B cell (primary cell): ENCODE results near the gene SMIM14. TPM values are rescaled to one million over a fixed set of nuclear protein-coding genes. Genes with fewer than 3 reads are reported as not detected.
"Not testable (repeated sequence)": the region's sequence is repeated elsewhere in the genome, so short reads cannot be mapped to it uniquely, and the experiment has no call there.

ENCODE experiments used
- ATAC-seq: fragments of 200-7000 bp; cut with Tn5 transposase; one replicate; pipeline ENCODE4 v1.10.0; 2021; ENCODE audit warnings: low read depth, mild to moderate bottlenecking, moderate number of reproducible peaks, moderate library complexity
- CTCF ChIA-PET: fragments of 350-600 bp; sonication (Branson Sonifier 250); formaldehyde crosslinking; loops from one replicate; lab custom pipeline; 2021; ENCODE audit warnings: antibody characterized with exemption, inconsistent platforms; lab: Charles Lee
- POLR2A ChIA-PET: fragments of 350-600 bp; sonication (Branson Sonifier 250); formaldehyde crosslinking; loops from one replicate; lab custom pipeline; 2021; ENCODE audit warnings: antibody characterized with exemption; lab: Charles Lee
- DNase-seq: peaks from one replicate; pipeline ENCODE4 v3.0.0; 2013
- H2AFZ ChIP-seq: 2 replicates; pipeline ENCODE4 v1.6.1; 2012; ENCODE audit warnings: mild to moderate bottlenecking, low read depth, low read length; ENCODE audit not compliant: insufficient read depth, poor library complexity, severe bottlenecking
- H3K27ac ChIP-seq, 2 donors: 1 replicate in 1 of 2; 2 replicates in 1 of 2; pipeline ENCODE4 v1.5.1; 2012 to 2013; ENCODE audit warnings: low read length in 2 of 2, mild to moderate bottlenecking in 2 of 2, moderate library complexity in 1 of 2
- H3K27me3 ChIP-seq, 4 experiments: fragments of 200-600 bp in 1 of 4; sonication (generic) in 1 of 4; replicated peaks in 1 of 4; 1 replicate in 2 of 4; 2 replicates in 2 of 4; pipeline versions ENCODE4 v1.6.1 to v1.7.0; 2013 to 2016; ENCODE audit warnings: low read length in 3 of 4, mild to moderate bottlenecking in 2 of 4, mixed read lengths in 1 of 4, moderate library complexity in 1 of 4; ENCODE audit not compliant: insufficient read depth in 4 of 4, control insufficient read depth in 3 of 4; ENCODE audit errors: control extremely low read depth in 1 of 4
- H3K36me3 ChIP-seq, 2 experiments: replicated peaks in 1 of 2; 1 replicate in 1 of 2; 2 replicates in 1 of 2; pipeline versions ENCODE4 v1.6.1 to v1.7.1; 2013; ENCODE audit warnings: low read length in 1 of 2; ENCODE audit not compliant: insufficient read depth in 2 of 2, control insufficient read depth in 1 of 2; ENCODE audit errors: control extremely low read depth in 1 of 2, extremely low read depth in 1 of 2
- H3K4me1 ChIP-seq, 2 donors: fragments of 200-600 bp in 1 of 2; sonication (generic) in 1 of 2; 1 replicate in 1 of 2; 2 replicates in 1 of 2; pipeline versions ENCODE4 v1.5.1 to v1.6.1; 2013 to 2017; ENCODE audit warnings: low read length in 2 of 2; ENCODE audit not compliant: control insufficient read depth in 2 of 2, insufficient read depth in 2 of 2
- H3K4me2 ChIP-seq: replicated peaks from 2 replicates; pipeline ENCODE3; 2012; ENCODE audit warnings: mild to moderate bottlenecking, low read depth, low read length; ENCODE audit not compliant: poor library complexity, severe bottlenecking
- H3K4me3 ChIP-seq, 5 experiments: fragments of 200-600 bp in 1 of 5; sonication (generic) in 1 of 5; 1 replicate in 3 of 5; 2 replicates in 2 of 5; pipeline versions ENCODE4 v1.5.1 to v1.7.0; 2011 to 2016; ENCODE audit warnings: low read length in 4 of 5, mild to moderate bottlenecking in 4 of 5, low read depth in 2 of 5, control low read depth in 1 of 5, moderate library complexity in 1 of 5; ENCODE audit not compliant: insufficient read depth in 1 of 5; ENCODE audit errors: control extremely low read depth in 1 of 5, extremely low read depth in 1 of 5
- H3K79me2 ChIP-seq: fragments of 200-600 bp; sonication (generic); one replicate; pipeline ENCODE4 v1.6.0; 2016; ENCODE audit warnings: low read length; ENCODE audit not compliant: control insufficient read depth, insufficient read depth
- H3K9ac ChIP-seq: fragments of 200-600 bp; sonication (generic); 2 replicates; pipeline ENCODE4 v1.6.1; 2017; ENCODE audit warnings: mild to moderate bottlenecking, low read length, moderate library complexity
- H3K9me3 ChIP-seq, 3 donors: one replicate each; pipeline versions ENCODE4 v1.6.1 to v1.7.1; 2013; ENCODE audit warnings: low read length in 2 of 3; ENCODE audit not compliant: control insufficient read depth in 2 of 3, insufficient read depth in 1 of 3; ENCODE audit errors: control extremely low read depth in 1 of 3
- H4K20me1 ChIP-seq: 2 replicates; pipeline ENCODE4 v1.6.0; 2012; ENCODE audit warnings: mild to moderate bottlenecking, low read length; ENCODE audit not compliant: insufficient read depth, control insufficient read depth, poor library complexity, severe bottlenecking
- H3K27ac Mint-ChIP-seq: one replicate; pipeline ENCODE4 v1.8.0; 2021; ENCODE audit warnings: mixed read lengths
- H3K27me3 Mint-ChIP-seq: one replicate; pipeline ENCODE4 v1.8.0; 2021; ENCODE audit warnings: mixed read lengths
- H3K4me1 Mint-ChIP-seq: one replicate; pipeline ENCODE4 v1.8.0; 2021; ENCODE audit warnings: mixed read lengths
- H3K4me3 Mint-ChIP-seq: one replicate; pipeline ENCODE4 v1.8.0; 2021; ENCODE audit warnings: mixed read lengths
- H3K9me3 Mint-ChIP-seq: one replicate; pipeline ENCODE4 v1.8.0; 2022; ENCODE audit warnings: mixed read lengths; ENCODE audit not compliant: insufficient read depth
- EZH2 ChIP-seq: IDR thresholded peaks from 2 replicates; pipeline ENCODE4 v1.6.1; 2012; ENCODE audit warnings: borderline replicate concordance, low read depth, mild to moderate bottlenecking, moderate library complexity, low read length; ENCODE audit not compliant: insufficient read depth, poor library complexity, severe bottlenecking
- WGBS: methylation state at CpG from one replicate; pipeline ENCODE4 v1.1.5; 2013; ENCODE audit warnings: missing lambda C conversion rate; ENCODE audit not compliant: insufficient coverage; 5-methylcytosine and 5-hydroxymethylcytosine counted together
- intact Hi-C: fragments of 100-400 bp; cut with micrococcal nuclease; formaldehyde crosslinking; loops from one replicate; pipeline ENCODE4 v1.10.0; 2022
- polyA plus RNA-seq: library from polyadenylated mRNA; depleted of rRNA; stranded (reverse); fragments of >200 nt; gene quantifications from 2 replicates; pipeline ENCODE4 v1.2.3, GENCODE V29; 2012
- total RNA-seq, 2 donors: library from RNA; stranded (reverse); fragments of 120-200 nt in 1 of 2; gene quantifications; 1 replicate in 1 of 2; 2 replicates in 1 of 2; pipeline versions ENCODE4 v1.2.3 to v1.2.4, GENCODE V29; 2013 to 2022
- TF ChIP-seq, protein P1 (sequence below): fragments of 200-600 bp; IDR thresholded peaks from one replicate; pipeline ENCODE4 v1.8.0; 2022; ENCODE audit warnings: antibody characterized with exemption, mild to moderate bottlenecking

The SMIM14 gene
- total and polyA plus RNA-seq, 2 donors (not counting 1 experiment from before 2014, with no cell fraction given) = 38.9 to 56.0 TPM

DNA sequence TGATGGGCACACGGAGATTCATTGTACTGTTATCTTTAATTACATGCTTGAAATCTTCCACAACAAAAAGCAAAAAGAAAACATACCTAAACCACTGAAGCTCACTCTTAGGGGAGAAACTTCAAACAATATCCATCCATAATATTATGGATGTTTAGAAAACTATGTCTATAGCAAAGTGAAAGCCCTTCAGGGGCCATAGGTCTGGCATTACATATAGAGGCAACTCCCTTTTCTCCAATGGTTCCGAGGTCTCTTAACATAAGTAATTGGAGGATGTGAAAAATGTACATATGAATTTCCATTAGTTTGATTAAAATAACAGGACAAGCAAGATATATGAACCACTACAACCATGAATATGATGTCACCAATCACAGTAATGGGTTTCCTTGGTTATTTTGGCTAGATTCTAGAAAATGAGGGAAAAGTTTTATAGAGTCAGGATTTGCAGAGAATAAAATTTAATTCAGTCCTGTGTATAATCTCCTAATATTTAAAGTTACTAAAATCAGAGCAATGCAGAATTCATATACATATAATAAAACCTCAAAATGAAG, 122.2 kb downstream of the SMIM14 start:
- intact Hi-C loops = no loop called here
- no peaks in the 10 kb centered on the region for H4K20me1 ChIP-seq
- no peak overlapping the region for H3K27ac ChIP-seq
- H3K4me2 ChIP-seq = no peak overlapping the region
- Mint-ChIP-seq H3K4me1 (no peaks in the 10 kb centered on the region), H3K27ac (no peak overlapping the region), H3K27me3 (no peaks in the 10 kb centered on the region), H3K4me3 (no peak overlapping the region), H3K9me3 (no peaks in the 10 kb centered on the region)
- peaks cover 10% of the 10 kb centered on the region for H3K79me2 ChIP-seq
- no peaks in the 10 kb centered on the region for H3K27me3 ChIP-seq
- no peak overlapping the region for H3K4me3 ChIP-seq
- H3K9me3 ChIP-seq = no peaks in the 10 kb centered on the region
- ATAC-seq = no peak
- ChIA-PET POLR2A (no interaction called here), CTCF (no interaction called here)
- no peak overlapping the region for H2AFZ ChIP-seq
- TF ChIP-seq, protein P1, sequence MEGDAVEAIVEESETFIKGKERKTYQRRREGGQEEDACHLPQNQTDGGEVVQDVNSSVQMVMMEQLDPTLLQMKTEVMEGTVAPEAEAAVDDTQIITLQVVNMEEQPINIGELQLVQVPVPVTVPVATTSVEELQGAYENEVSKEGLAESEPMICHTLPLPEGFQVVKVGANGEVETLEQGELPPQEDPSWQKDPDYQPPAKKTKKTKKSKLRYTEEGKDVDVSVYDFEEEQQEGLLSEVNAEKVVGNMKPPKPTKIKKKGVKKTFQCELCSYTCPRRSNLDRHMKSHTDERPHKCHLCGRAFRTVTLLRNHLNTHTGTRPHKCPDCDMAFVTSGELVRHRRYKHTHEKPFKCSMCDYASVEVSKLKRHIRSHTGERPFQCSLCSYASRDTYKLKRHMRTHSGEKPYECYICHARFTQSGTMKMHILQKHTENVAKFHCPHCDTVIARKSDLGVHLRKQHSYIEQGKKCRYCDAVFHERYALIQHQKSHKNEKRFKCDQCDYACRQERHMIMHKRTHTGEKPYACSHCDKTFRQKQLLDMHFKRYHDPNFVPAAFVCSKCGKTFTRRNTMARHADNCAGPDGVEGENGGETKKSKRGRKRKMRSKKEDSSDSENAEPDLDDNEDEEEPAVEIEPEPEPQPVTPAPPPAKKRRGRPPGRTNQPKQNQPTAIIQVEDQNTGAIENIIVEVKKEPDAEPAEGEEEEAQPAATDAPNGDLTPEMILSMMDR = no peak
- no peak for TF ChIP-seq EZH2
- no CpG with 5 or more reads among the region's 2 CpGs for WGBS
- peaks cover 4 to 10% of the 10 kb centered on the region in 2 experiments for H3K36me3 ChIP-seq
- H3K9ac ChIP-seq = no peak overlapping the region
- H3K4me1 ChIP-seq = no peaks in the 10 kb centered on the region
- no peak for DNase-seq

DNA sequence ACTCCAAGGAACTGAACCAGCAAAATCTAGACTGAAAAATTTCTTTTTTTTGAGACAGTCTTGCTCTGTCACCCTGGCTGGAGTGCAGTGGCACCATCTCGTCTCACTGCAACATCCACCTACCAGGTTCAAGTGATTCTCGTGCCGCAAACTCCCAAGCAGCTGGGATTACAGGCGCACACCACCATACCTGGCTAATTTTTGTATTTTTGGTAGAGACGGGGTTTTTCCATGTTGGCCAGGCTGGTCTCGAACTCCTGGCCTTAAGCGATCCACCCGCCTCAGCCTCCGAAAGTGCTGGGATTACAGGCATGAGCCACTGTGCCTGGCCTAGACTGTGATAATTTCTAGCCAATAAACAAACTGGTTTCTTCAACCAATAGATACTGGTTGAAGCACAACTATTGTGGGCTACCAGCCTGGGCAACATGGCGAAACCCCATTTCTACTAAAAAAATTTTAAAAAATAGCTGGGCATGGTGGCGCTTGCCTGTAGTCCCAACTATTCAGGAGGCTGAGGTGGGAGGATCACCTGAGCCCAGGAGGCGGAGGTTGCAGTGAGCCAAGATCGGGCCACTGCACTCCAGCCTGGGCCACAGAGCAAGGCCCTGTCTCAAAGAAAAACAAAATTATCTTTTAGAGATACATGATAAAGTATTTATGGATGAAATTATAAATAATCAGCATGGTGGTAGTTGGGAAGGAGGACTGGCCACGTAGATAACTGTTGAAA, 122.8 kb downstream of the SMIM14 start:
- H3K27me3 ChIP-seq, intact Hi-C loops, H3K4me3 ChIP-seq, H3K27ac Mint-ChIP-seq, H3K79me2 ChIP-seq, DNase-seq, H3K27ac ChIP-seq, H3K9me3 ChIP-seq, H3K9me3 Mint-ChIP-seq, POLR2A ChIA-PET, H3K27me3 Mint-ChIP-seq, H3K4me2 ChIP-seq, H3K4me1 Mint-ChIP-seq, H2AFZ ChIP-seq, H3K4me1 ChIP-seq, H4K20me1 ChIP-seq, ATAC-seq, H3K4me3 Mint-ChIP-seq, CTCF ChIA-PET, H3K9ac ChIP-seq: not testable (repeated sequence)
- WGBS = 100% methylated on average over 5 of the region's 14 CpGs
- H3K36me3 ChIP-seq = peaks cover 4 to 12% of the 10 kb centered on the region in 2 experiments
